IMR-90 (cell line): ENCODE results near the gene RPS6KA3. TPM values are rescaled to one million over a fixed set of nuclear protein-coding genes. Genes with fewer than 3 reads are reported as not detected.

Source experiments
- ATAC-seq: fragments of 200-7000 bp; cut with Tn5 transposase; 2 replicates; pipeline ENCODE4 v1.9.1; 2020; ENCODE audit warnings: low read depth, mild to moderate bottlenecking, moderate library complexity
- BruUV-seq: library from RNA; stranded (reverse); fragments of 400-500 nt; replicated peaks from 2 replicates; lab custom pipeline; 2021; lab: Mats Ljungman, UMichigan
- CTCF ChIA-PET: fragments of 300-600 bp; formaldehyde crosslinking; extraction: SDS; loops from one replicate; lab custom pipeline; 2021; ENCODE audit warnings: antibody characterized with exemption; lab: Yijun Ruan, JAX
- POLR2A ChIA-PET: fragments of 300-600 bp; sonication (Branson Sonifier 250); formaldehyde crosslinking; loops from one replicate; lab custom pipeline; 2022; ENCODE audit warnings: antibody characterized with exemption; ENCODE audit not compliant: unreplicated experiment; lab: Charles Lee
- DNase-seq: peaks from one replicate; pipeline ENCODE4 v3.0.0; 2013
- H2AFZ ChIP-seq: replicated peaks from 2 replicates; pipeline ENCODE3; 2013; ENCODE audit warnings: low read length, mild to moderate bottlenecking; ENCODE audit not compliant: poor library complexity
- H2AK5ac ChIP-seq: 2 replicates; pipeline ENCODE4 v1.6.1; 2013; ENCODE audit warnings: low read depth, low read length, inconsistent platforms
- H2AK9ac ChIP-seq: replicated peaks from 2 replicates; pipeline ENCODE3; 2013; ENCODE audit warnings: mild to moderate bottlenecking, low read depth, low read length, moderate library complexity; ENCODE audit not compliant: poor library complexity
- H2BK120ac ChIP-seq: 2 replicates; pipeline ENCODE4 v1.6.1; 2013; ENCODE audit warnings: low read depth, low read length, inconsistent platforms
- H2BK15ac ChIP-seq: 3 replicates; pipeline ENCODE4 v1.6.1; 2013; ENCODE audit warnings: low read depth, low read length, inconsistent platforms
- H2BK20ac ChIP-seq: 2 replicates; pipeline ENCODE4 v1.6.1; 2013; ENCODE audit warnings: low read depth, mild to moderate bottlenecking, inconsistent platforms, low read length, moderate library complexity
- H2BK5ac ChIP-seq: 2 replicates; pipeline ENCODE4 v1.6.1; 2013; ENCODE audit warnings: mild to moderate bottlenecking, low read depth, low read length, inconsistent platforms; ENCODE audit not compliant: poor library complexity, severe bottlenecking
- H3K14ac ChIP-seq: replicated peaks from 2 replicates; pipeline ENCODE4 v1.6.1; 2013; ENCODE audit warnings: low read depth, low read length, inconsistent platforms
- H3K18ac ChIP-seq: 2 replicates; pipeline ENCODE4 v1.6.1; 2013; ENCODE audit warnings: low read depth, low read length, control low read depth
- H3K23ac ChIP-seq: 2 replicates; pipeline ENCODE4 v1.6.1; 2013; ENCODE audit warnings: low read depth, low read length, inconsistent platforms
- H3K27ac ChIP-seq: 2 replicates; pipeline ENCODE4 v1.5.1; 2013; ENCODE audit warnings: mild to moderate bottlenecking, control low read depth, low read length; ENCODE audit not compliant: insufficient read depth
- H3K27me3 ChIP-seq: 2 replicates; pipeline ENCODE4 v1.6.1; 2013; ENCODE audit warnings: low read length; ENCODE audit not compliant: control insufficient read depth, insufficient read depth
- H3K36me3 ChIP-seq: 2 replicates; pipeline ENCODE4 v1.6.1; 2013; ENCODE audit warnings: low read length, mixed read lengths; ENCODE audit not compliant: control insufficient read depth, insufficient read depth
- H3K4ac ChIP-seq: 2 replicates; pipeline ENCODE4 v1.6.1; 2013; ENCODE audit warnings: low read depth, low read length, inconsistent platforms
- H3K4me1 ChIP-seq: 2 replicates; pipeline ENCODE4 v1.6.1; 2013; ENCODE audit warnings: low read length, mixed read lengths; ENCODE audit not compliant: control insufficient read depth, insufficient read depth
- H3K4me2 ChIP-seq: 2 replicates; pipeline ENCODE4 v1.6.1; 2013; ENCODE audit warnings: low read depth, mild to moderate bottlenecking, control low read depth, low read length, moderate library complexity
- H3K4me3 ChIP-seq: 2 replicates; pipeline ENCODE4 v1.5.1; 2013; ENCODE audit warnings: low read depth, mild to moderate bottlenecking, control low read depth, low read length, moderate library complexity; ENCODE audit not compliant: insufficient read depth
- H3K56ac ChIP-seq: 2 replicates; pipeline ENCODE4 v1.6.1; 2013; ENCODE audit warnings: low read length, inconsistent platforms; ENCODE audit not compliant: insufficient read depth; ENCODE audit errors: extremely low read depth
- H3K79me1 ChIP-seq, 2 experiments: 2 replicates each; pipeline ENCODE4 v1.6.1; 2013; ENCODE audit warnings: low read length in 2 of 2, inconsistent platforms in 1 of 2, low read depth in 1 of 2
- H3K9ac ChIP-seq: 2 replicates; pipeline ENCODE4 v1.6.1; 2013; ENCODE audit warnings: low read depth, low read length, control low read depth
- H3K9me1 ChIP-seq: 2 replicates; pipeline ENCODE4 v1.6.1; 2013; ENCODE audit warnings: low read length, inconsistent platforms; ENCODE audit not compliant: insufficient read depth
- H3K9me3 ChIP-seq: 2 replicates; pipeline ENCODE4 v1.6.1; 2013; ENCODE audit warnings: low read length; ENCODE audit not compliant: control insufficient read depth, insufficient read depth
- H4K20me1 ChIP-seq: 2 replicates; pipeline ENCODE4 v1.6.1; 2013; ENCODE audit warnings: low read length, inconsistent platforms; ENCODE audit not compliant: insufficient read depth
- H4K5ac ChIP-seq: 2 replicates; pipeline ENCODE4 v1.6.1; 2013; ENCODE audit warnings: mild to moderate bottlenecking, low read depth, low read length, control low read depth
- H4K8ac ChIP-seq, 2 experiments: 2 replicates each; pipeline ENCODE4 v1.6.1; 2013; ENCODE audit warnings: low read depth in 2 of 2, low read length in 2 of 2, control low read depth in 1 of 2, inconsistent platforms in 1 of 2
- H4K91ac ChIP-seq: 2 replicates; pipeline ENCODE4 v1.6.1; 2013; ENCODE audit warnings: low read depth, low read length, inconsistent platforms; ENCODE audit not compliant: insufficient read depth
- CEBPB ChIP-seq: IDR thresholded peaks from 2 replicates; pipeline ENCODE4 v1.6.1; 2012; ENCODE audit warnings: low read depth, low read length, improper control_type of control experiment
- SMC3 ChIP-seq: fragments of 150-350 bp; IDR thresholded peaks from 2 replicates; pipeline ENCODE4 v1.6.1; 2016; ENCODE audit warnings: low read depth, mild to moderate bottlenecking, antibody characterized with exemption, low read length, moderate library complexity
- WGBS, 2 experiments: methylation state at CpG; one replicate each; pipeline versions ENCODE4 v1.1.5 to v1.1.7; 2013; ENCODE audit warnings: missing lambda C conversion rate in 2 of 2; ENCODE audit not compliant: insufficient read length in 1 of 2; ENCODE audit errors: extremely low coverage in 2 of 2; 5-methylcytosine and 5-hydroxymethylcytosine counted together
- dilution Hi-C: fragments of 300-500 bp; cut with HindIII; formaldehyde crosslinking; loops from one replicate; pipeline ENCODE4 v1.14.3; 2018; ENCODE audit warnings: low sequenced_read_pairs; ENCODE audit not compliant: unreplicated experiment
- in situ Hi-C: fragments of 300-500 bp; cut with MboI; formaldehyde crosslinking; loops from 3 replicates; pipeline ENCODE4 v1.14.3; 2019; ENCODE audit warnings: low sequenced_read_pairs, inconsistent platforms, mixed read lengths
- intact Hi-C: fragments of 100-400 bp; cut with micrococcal nuclease; formaldehyde crosslinking; loops from 2 replicates; pipeline ENCODE4 v1.10.0; 2022
- polyA plus RNA-seq, 3 experiments: library from polyadenylated mRNA; depleted of rRNA; stranded (reverse); fragments of >200 nt; gene quantifications; 2 replicates each; pipeline ENCODE4 v1.2.3, GENCODE V29; 2012; ENCODE audit warnings: low replicate concordance in 1 of 3
- total RNA-seq: library from RNA; depleted of rRNA; stranded (reverse); fragments of >200 nt; gene quantifications from 2 replicates; pipeline ENCODE4 v1.2.3, GENCODE V29; 2012

RPS6KA3 gene
- total and polyA plus RNA-seq, 2 of the 4 experiments (the other 2 are of a cell fraction), result 20.8 to 43.9 TPM

- H4K8ac ChIP-seq, result no peak overlapping the region
- H3K4me3 ChIP-seq, result no peak overlapping the region
- H2BK120ac ChIP-seq, result no peak overlapping the region
- TF ChIP-seq CEBPB (peak; percentile 71), SMC3 (no peak)
- H3K27ac ChIP-seq, result no peak overlapping the region
- H3K4me2 ChIP-seq, result no peak overlapping the region
- no TSS peak for BruUV-seq
- H2AK5ac ChIP-seq, result no peak overlapping the region
- ATAC-seq (no peak), DNase-seq (peak; percentile 53)
- H3K27me3 ChIP-seq, result no peaks in the 10 kb centered on the region
- dilution Hi-C loops, result no loop called here
- intact Hi-C loops, result no loop called here
- no peaks in the 10 kb centered on the region for H3K9me3 ChIP-seq
- no peak overlapping the region for H4K91ac ChIP-seq
- in situ Hi-C loops, result loop anchor here (25.0 kb wide), 1 partner anchor 1467 kb away; no protein-coding TSS in a partner anchor
- H2BK20ac ChIP-seq, result no peak overlapping the region
- no peak overlapping the region for H2BK15ac ChIP-seq
- CTCF ChIA-PET, result no interaction called here
- no peak overlapping the region for H3K56ac ChIP-seq
- no peak overlapping the region for H2BK5ac ChIP-seq
- no peak overlapping the region for H3K23ac ChIP-seq
- H3K9me1 ChIP-seq, result no peaks in the 10 kb centered on the region
- POLR2A ChIA-PET, result no interaction called here
- H4K20me1 ChIP-seq, result 0 out of 2 replicates have a peak, but pooled peaks cover 3% of the 10 kb centered on the region
- H3K79me1 ChIP-seq, result no peaks in the 10 kb centered on the region; a peak in 1 of 4 replicates
- H3K4ac ChIP-seq, result no peak overlapping the region
- H4K5ac ChIP-seq, result no peak overlapping the region
- no peak overlapping the region for H3K9ac ChIP-seq
- no peaks in the 10 kb centered on the region for H3K36me3 ChIP-seq
- H3K4me1 ChIP-seq, result no peaks in the 10 kb centered on the region
- H2AK9ac ChIP-seq, result no peak overlapping the region
- H2AFZ ChIP-seq, result no peak overlapping the region
- H3K18ac ChIP-seq, result no peak overlapping the region
- H3K14ac ChIP-seq, result no peak overlapping the region
- WGBS, 2 experiments, result no CpG with 5 or more reads among the region's 1 CpG
Measured at GRCh38 chrX:20270562-20270890, 3.8 kb upstream of the RPS6KA3 start.
